Lung (tissue), 12 donors: ENCODE measurements around the gene RXRA. TPM values are rescaled to one million over a fixed set of nuclear protein-coding genes. Genes with fewer than 3 reads are reported as not detected.

Experiments used
- ATAC-seq: fragments of 200-7000 bp; cut with Tn5 transposase; one replicate; pipeline ENCODE4 v1.9.1; 2020; ENCODE audit warnings: moderate number of reproducible peaks; ENCODE audit not compliant: insufficient read depth, low FRiP score
- DNase-seq, 3 donors: peaks; one replicate each; pipeline ENCODE4 v3.0.0-alpha.2; 2013 to 2017
- H3K27ac ChIP-seq, 2 donors: one replicate each; pipeline ENCODE4 v1.5.1; 2013; ENCODE audit warnings: mild to moderate bottlenecking in 2 of 2, moderate library complexity in 2 of 2, control low read depth in 1 of 2, inconsistent platforms in 1 of 2, low read depth in 1 of 2, low read length in 1 of 2
- H3K27me3 ChIP-seq, 3 donors: one replicate each; pipeline ENCODE4 v1.5.1; 2013; ENCODE audit warnings: low read length in 2 of 3; ENCODE audit not compliant: control insufficient read depth in 3 of 3, insufficient read depth in 3 of 3
- H3K36me3 ChIP-seq, 4 donors: one replicate each; pipeline ENCODE4 v1.5.1; 2013; ENCODE audit warnings: low read length in 4 of 4, mild to moderate bottlenecking in 1 of 4, moderate library complexity in 1 of 4; ENCODE audit not compliant: control insufficient read depth in 4 of 4, insufficient read depth in 4 of 4
- H3K4me1 ChIP-seq, 5 donors: one replicate each; pipeline ENCODE4 v1.5.1; 2013; ENCODE audit warnings: low read length in 5 of 5, mild to moderate bottlenecking in 2 of 5, moderate library complexity in 1 of 5; ENCODE audit not compliant: control insufficient read depth in 5 of 5, insufficient read depth in 5 of 5
- H3K4me3 ChIP-seq: one replicate; pipeline ENCODE4 v1.5.1; 2013; ENCODE audit warnings: mild to moderate bottlenecking, control low read depth, moderate library complexity
- H3K9ac ChIP-seq, 2 donors: one replicate each; pipeline ENCODE4 v1.5.1; 2013; ENCODE audit warnings: low read length in 2 of 2, control low read depth in 1 of 2; ENCODE audit not compliant: insufficient read depth in 1 of 2
- H3K9me3 ChIP-seq, 4 donors: one replicate each; pipeline ENCODE4 v1.5.1; 2013; ENCODE audit warnings: low read length in 3 of 4, mild to moderate bottlenecking in 1 of 4, moderate library complexity in 1 of 4; ENCODE audit not compliant: control insufficient read depth in 4 of 4, insufficient read depth in 3 of 4
- WGBS, 2 donors: extraction: QIAGEN DNeasy Blood & Tissue Kit; methylation state at CpG; one replicate each; pipeline ENCODE4 v1.1.7; 2013; 5-methylcytosine and 5-hydroxymethylcytosine counted together
- polyA plus RNA-seq, 2 donors: library from polyadenylated mRNA; stranded (reverse); fragments of 200-250 nt; gene quantifications; one replicate each; pipeline ENCODE4 v1.2.1, GENCODE V29; 2013
- total RNA-seq, 2 donors: library from RNA; depleted of rRNA in 1 of 2; stranded (reverse); fragments of >200 nt in 1 of 2; gene quantifications; one replicate each; pipeline ENCODE4 v1.2.1, GENCODE V29; 2014 to 2021
- TF ChIP-seq, protein P1 (sequence below): IDR thresholded peaks from 2 replicates; pipeline ENCODE4 v1.5.1; 2012; ENCODE audit warnings: mild to moderate bottlenecking; ENCODE audit errors: control extremely low read depth, extremely low read depth
- donor health status: control.
- donor health status: control.
- donor health status: Bipolar disorder and iron deficiency.
- donor health status: healthy.
- donor health status: DM: yes; HTN: yes; CAD: no.

RXRA gene
- total and polyA plus RNA-seq, 4 donors: 24.2 to 85.2 (median 52.2) TPM

DNA sequence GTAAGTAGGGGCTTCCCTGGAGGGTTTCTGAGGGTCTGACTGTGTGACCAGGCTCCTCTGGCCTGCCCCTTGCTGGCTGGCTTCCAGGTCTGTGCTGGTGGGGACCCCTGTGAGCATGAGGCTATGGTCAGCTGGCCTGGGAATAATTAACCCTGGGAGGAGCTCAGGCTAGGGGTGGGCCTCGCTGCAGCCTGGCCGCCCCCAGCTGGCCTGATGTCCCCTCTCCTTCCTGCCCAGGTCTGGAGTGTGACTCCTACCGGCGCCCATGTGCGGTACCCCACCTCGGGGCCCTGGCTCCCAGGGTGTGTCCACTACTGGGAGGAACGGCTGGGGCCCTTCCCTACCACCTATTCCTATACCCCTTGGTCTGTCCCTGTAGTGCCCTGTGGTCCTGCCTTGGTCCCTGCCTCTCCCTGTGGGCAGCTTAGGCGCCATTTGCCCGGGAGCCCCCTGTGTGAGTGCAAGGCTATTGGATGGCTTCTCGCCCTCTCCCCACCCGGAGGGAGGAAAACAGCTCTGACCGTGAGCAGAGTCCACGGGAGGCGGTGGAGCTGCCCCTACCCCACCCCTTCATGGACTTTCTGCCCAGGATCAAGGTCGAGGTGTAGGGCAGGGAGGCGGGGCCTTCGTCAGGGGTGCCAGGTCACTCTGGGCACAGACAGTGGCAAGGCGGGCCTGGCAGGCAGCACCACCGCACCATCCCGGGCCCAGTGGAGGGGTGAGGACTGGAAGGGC, 9.4 kb downstream of the RXRA start:
- Histone ChIP-seq H3K27ac (peak overlapping the region in 1 of 2 donors; percentile 61), H3K4me3 (no peak overlapping the region), H3K36me3 (no peaks in the 10 kb centered on the region), H3K27me3 (no peaks in the 10 kb centered on the region), H3K4me1 (peaks cover 12 to 80% (median 52%) of the 10 kb centered on the region in 5 donors), H3K9me3 (no peaks in the 10 kb centered on the region), H3K9ac (no peak overlapping the region)
- DNase-seq (no peak), ATAC-seq (no peak)
- 86 to 94% methylated on average over 20 of the region's 20 CpGs for WGBS, 2 donors
- TF ChIP-seq, protein P1, sequence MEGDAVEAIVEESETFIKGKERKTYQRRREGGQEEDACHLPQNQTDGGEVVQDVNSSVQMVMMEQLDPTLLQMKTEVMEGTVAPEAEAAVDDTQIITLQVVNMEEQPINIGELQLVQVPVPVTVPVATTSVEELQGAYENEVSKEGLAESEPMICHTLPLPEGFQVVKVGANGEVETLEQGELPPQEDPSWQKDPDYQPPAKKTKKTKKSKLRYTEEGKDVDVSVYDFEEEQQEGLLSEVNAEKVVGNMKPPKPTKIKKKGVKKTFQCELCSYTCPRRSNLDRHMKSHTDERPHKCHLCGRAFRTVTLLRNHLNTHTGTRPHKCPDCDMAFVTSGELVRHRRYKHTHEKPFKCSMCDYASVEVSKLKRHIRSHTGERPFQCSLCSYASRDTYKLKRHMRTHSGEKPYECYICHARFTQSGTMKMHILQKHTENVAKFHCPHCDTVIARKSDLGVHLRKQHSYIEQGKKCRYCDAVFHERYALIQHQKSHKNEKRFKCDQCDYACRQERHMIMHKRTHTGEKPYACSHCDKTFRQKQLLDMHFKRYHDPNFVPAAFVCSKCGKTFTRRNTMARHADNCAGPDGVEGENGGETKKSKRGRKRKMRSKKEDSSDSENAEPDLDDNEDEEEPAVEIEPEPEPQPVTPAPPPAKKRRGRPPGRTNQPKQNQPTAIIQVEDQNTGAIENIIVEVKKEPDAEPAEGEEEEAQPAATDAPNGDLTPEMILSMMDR: no peak

DNA sequence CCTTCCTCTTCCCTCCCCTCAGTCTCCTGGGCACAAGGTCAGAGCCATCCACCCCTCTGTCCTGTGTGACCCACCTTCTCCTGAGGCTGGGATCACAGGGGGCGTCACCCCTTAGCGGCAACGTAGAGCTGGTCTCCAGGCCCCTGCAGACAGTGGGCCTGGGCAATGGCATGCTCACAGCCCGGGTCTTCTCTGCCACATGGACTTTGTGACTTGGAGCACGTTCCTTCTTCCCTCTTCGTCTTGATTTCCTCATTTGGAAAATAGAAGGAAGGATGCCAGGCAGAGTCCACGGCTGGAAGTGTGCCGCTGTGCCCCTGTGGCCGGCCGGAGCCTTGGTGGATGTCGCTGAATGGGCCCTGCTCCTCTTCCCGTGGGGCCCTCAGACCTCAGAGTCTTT, 10.0 kb downstream of the RXRA start:
- no peak for DNase-seq
- TF ChIP-seq, protein P1: no peak
- Histone ChIP-seq H3K27me3 (no peaks in the 10 kb centered on the region), H3K9me3 (no peaks in the 10 kb centered on the region), H3K27ac (peak overlapping the region in 1 of 2 donors; percentile 29), H3K4me3 (no peak overlapping the region), H3K36me3 (no peaks in the 10 kb centered on the region), H3K9ac (no peak overlapping the region), H3K4me1 (peaks cover 12 to 83% (median 52%) of the 10 kb centered on the region in 5 donors)
- 71 to 72% methylated on average over 12 of the region's 12 CpGs for WGBS, 2 donors
- ATAC-seq: no peak

DNA sequence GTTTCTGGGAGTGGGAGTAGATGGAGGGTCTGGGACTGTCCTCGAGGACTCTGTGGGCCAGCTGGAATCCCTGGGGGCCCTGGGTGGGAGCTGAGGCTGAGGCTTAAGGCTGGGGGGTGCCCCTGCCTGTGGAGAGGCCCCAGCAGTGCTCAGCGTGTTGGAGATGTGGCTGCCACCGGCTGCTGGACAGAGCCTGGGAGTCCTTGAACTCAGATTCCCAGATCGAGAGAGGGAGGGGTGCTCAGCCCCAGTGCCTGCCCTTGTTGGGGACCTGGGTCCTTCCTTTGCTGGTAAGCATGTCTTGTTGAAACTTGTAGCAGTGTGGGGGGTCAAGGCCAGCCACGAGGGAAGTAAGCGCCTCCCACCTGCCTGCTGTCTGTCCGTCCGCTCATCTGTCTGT, 10.7 kb downstream of the RXRA start:
- Histone ChIP-seq H3K27ac (peak overlapping the region in 1 of 2 donors; percentile 16), H3K4me1 (peaks cover 12 to 83% (median 50%) of the 10 kb centered on the region in 5 donors), H3K27me3 (no peaks in the 10 kb centered on the region), H3K9me3 (no peaks in the 10 kb centered on the region), H3K9ac (no peak overlapping the region), H3K36me3 (no peaks in the 10 kb centered on the region), H3K4me3 (no peak overlapping the region)
- ATAC-seq: no peak
- no peak for DNase-seq
- TF ChIP-seq, protein P1: no peak
- 80 to 81% methylated on average over 8 of the region's 8 CpGs for WGBS, 2 donors
